COLO668 (cell line): ENCODE measurements around the gene COL6A3.
"Not testable (repeated sequence)": the region's sequence is repeated elsewhere in the genome, so short reads cannot be mapped to it uniquely, and the experiment has no call there.

Source experiments
- DNase-seq: peaks from one replicate; lab custom pipeline; 2025; ENCODE audit not compliant: unreplicated experiment; lab: John Stamatoyannopoulos, UW

The COL6A3 gene

GRCh38 chr2:237389831-237390230 is 24.1 kb downstream of the COL6A3 start:
- no peak for DNase-seq

GRCh38 chr2:237388036-237388435 is 25.9 kb downstream of the COL6A3 start:
- no peak for DNase-seq

GRCh38 chr2:237384672-237385020 is 29.3 kb downstream of the COL6A3 start:
- DNase-seq: no peak

- no peak for DNase-seq
These were observed 29.8 kb downstream of the COL6A3 start for GRCh38 chr2:237383991-237384671.

- DNase-seq: no peak
These were observed 33.2 kb downstream of the COL6A3 start for GRCh38 chr2:237380768-237381167.

- DNase-seq: no peak
These were observed 34.3 kb downstream of the COL6A3 start for GRCh38 chr2:237379636-237380035.

- no peak for DNase-seq
These were observed 35.3 kb downstream of the COL6A3 start for GRCh38 chr2:237378650-237379049.

- DNase-seq: no peak
These were observed 39.5 kb downstream of the COL6A3 start for GRCh38 chr2:237374284-237375060.

- no peak for DNase-seq
These were observed 42.1 kb downstream of the COL6A3 start for GRCh38 chr2:237371856-237372255.

GRCh38 chr2:237365671-237366070 is 48.3 kb downstream of the COL6A3 start:
- DNase-seq: no peak

GRCh38 chr2:237364655-237365054 is 49.3 kb downstream of the COL6A3 start:
- no peak for DNase-seq

GRCh38 chr2:237361194-237362004 is 52.6 kb downstream of the COL6A3 start:
- DNase-seq: no peak

GRCh38 chr2:237359894-237360780 is 53.8 kb downstream of the COL6A3 start:
- no peak for DNase-seq

GRCh38 chr2:237359518-237359840 is 54.5 kb downstream of the COL6A3 start:
- DNase-seq: no peak

GRCh38 chr2:237358721-237359517 is 55.0 kb downstream of the COL6A3 start:
- DNase-seq: no peak

GRCh38 chr2:237355701-237356100 is 58.3 kb downstream of the COL6A3 start:
- no peak for DNase-seq

- no peak for DNase-seq
These were observed 59.1 kb downstream of the COL6A3 start for GRCh38 chr2:237354892-237355291.

- DNase-seq: not testable (repeated sequence)
These were observed 59.8 kb downstream of the COL6A3 start for GRCh38 chr2:237354172-237354571.

GRCh38 chr2:237353215-237353614 is 60.7 kb downstream of the COL6A3 start:
- DNase-seq: no peak

- DNase-seq: no peak
These were observed 61.6 kb downstream of the COL6A3 start for GRCh38 chr2:237352279-237352845.
